Endothelial cell of umbilical vein (primary cell): Measurements from ENCODE around the gene USP36. TPM values are rescaled to one million over a fixed set of nuclear protein-coding genes. Genes with fewer than 3 reads are reported as not detected.
A peak's percentile ranks its signal among the peaks of the same experiment; 100 is the strongest.

Experiments used
- BruUV-seq: library from RNA; stranded (reverse); fragments of 400-500 nt; replicated peaks from 2 replicates; lab custom pipeline; 2021; lab: Mats Ljungman, UMichigan
- CTCF ChIA-PET: fragments of 300-600, 350-600 bp; sonication (Branson Sonifier 250); formaldehyde crosslinking; loops from one replicate; lab custom pipeline; 2021; ENCODE audit warnings: antibody characterized with exemption, inconsistent platforms; lab: Charles Lee
- POLR2A ChIA-PET: fragments of 300-600, 350-600 bp; sonication (Branson Sonifier 250); formaldehyde crosslinking; loops from one replicate; lab custom pipeline; 2021; ENCODE audit warnings: antibody characterized with exemption, inconsistent platforms; lab: Charles Lee
- DNase-seq: peaks from one replicate; pipeline ENCODE4 v3.0.0-alpha.2; 2011; ENCODE audit warnings: low read depth, low spot score
- FAIRE-seq: peaks from 2 replicates; lab custom pipeline; 2011; peaks lifted over from hg19 to GRCh38; lab: Jason Lieb, UNC
- H2AFZ ChIP-seq: 2 replicates; pipeline ENCODE4 v1.6.0; 2012; ENCODE audit warnings: low read depth, low read length, control low read depth, inconsistent platforms
- H3K27ac ChIP-seq: 2 replicates; pipeline ENCODE4 v1.5.1; 2011; ENCODE audit warnings: low read depth, mild to moderate bottlenecking, control low read depth, low read length, moderate library complexity; ENCODE audit not compliant: insufficient read depth
- H3K27me3 ChIP-seq, 2 experiments: 2 replicates each; pipeline versions ENCODE4 v1.6.0 to v1.6.1; 2011; ENCODE audit warnings: low read length in 2 of 2, mixed read lengths in 1 of 2; ENCODE audit not compliant: control insufficient read depth in 2 of 2, insufficient read depth in 2 of 2
- H3K36me3 ChIP-seq, 2 experiments: 2 replicates in 1 of 2; 3 replicates in 1 of 2; pipeline ENCODE4 v1.5.1; 2011; ENCODE audit warnings: low read length in 2 of 2, mild to moderate bottlenecking in 1 of 2, moderate library complexity in 1 of 2; ENCODE audit not compliant: control insufficient read depth in 2 of 2, insufficient read depth in 2 of 2; ENCODE audit errors: extremely low read depth in 1 of 2
- H3K4me1 ChIP-seq: 3 replicates; pipeline ENCODE4 v1.5.1; 2011; ENCODE audit warnings: mild to moderate bottlenecking, low read length; ENCODE audit not compliant: control insufficient read depth, insufficient read depth; ENCODE audit errors: extremely low read depth
- H3K4me2 ChIP-seq: 2 replicates; pipeline ENCODE4 v1.6.1; 2011; ENCODE audit warnings: low read length, control low read depth, mixed read lengths; ENCODE audit not compliant: insufficient read depth
- H3K4me3 ChIP-seq, 3 experiments: fragments of 200-600 bp in 1 of 3; sonication (generic), shearing (Covaris generic) in 1 of 3; replicated peaks in 1 of 3; 2 replicates each; pipeline ENCODE4 v1.5.1; 2011 to 2016; ENCODE audit warnings: control low read depth in 3 of 3, low read length in 3 of 3, mild to moderate bottlenecking in 2 of 3, inconsistent platforms in 1 of 3, low read depth in 1 of 3, moderate library complexity in 1 of 3; ENCODE audit not compliant: insufficient read depth in 1 of 3
- H3K79me2 ChIP-seq: 2 replicates; pipeline ENCODE4 v1.6.0; 2012; ENCODE audit warnings: low read length, inconsistent platforms; ENCODE audit not compliant: control insufficient read depth, insufficient read depth
- H3K9ac ChIP-seq: replicated peaks from 2 replicates; pipeline ENCODE3; 2011; ENCODE audit warnings: low read length, control low read depth; ENCODE audit not compliant: insufficient read depth; ENCODE audit errors: extremely low read depth
- H3K9me1 ChIP-seq: replicated peaks from 3 replicates; pipeline ENCODE4 v1.6.0; 2011; ENCODE audit warnings: mild to moderate bottlenecking, low read length; ENCODE audit not compliant: control insufficient read depth, insufficient read depth; ENCODE audit errors: extremely low read depth
- H3K9me3 ChIP-seq: replicated peaks from 2 replicates; pipeline ENCODE4 v1.5.1; 2012; ENCODE audit warnings: low read length, inconsistent platforms; ENCODE audit not compliant: control insufficient read depth, insufficient read depth
- H4K20me1 ChIP-seq: replicated peaks from 2 replicates; pipeline ENCODE3; 2011; ENCODE audit warnings: mild to moderate bottlenecking, low read length; ENCODE audit not compliant: control insufficient read depth, insufficient read depth; ENCODE audit errors: extremely low read depth
- EZH2 ChIP-seq: IDR thresholded peaks from 2 replicates; pipeline ENCODE4 v1.6.1; 2012; ENCODE audit warnings: borderline replicate concordance, low read depth, mild to moderate bottlenecking, moderate library complexity, low read length, inconsistent platforms; ENCODE audit not compliant: severe bottlenecking
- FOS ChIP-seq: IDR thresholded peaks from 2 replicates; pipeline ENCODE4 v1.6.1; 2011; ENCODE audit warnings: mild to moderate bottlenecking, low read length, moderate library complexity, borderline replicate concordance; ENCODE audit not compliant: insufficient read depth
- GATA2 ChIP-seq: IDR thresholded peaks from 2 replicates; pipeline ENCODE4 v1.7.0; 2011; ENCODE audit warnings: low read depth, mild to moderate bottlenecking, moderate library complexity, mixed read lengths, low read length; ENCODE audit not compliant: insufficient read length, insufficient read depth
- JUN ChIP-seq: IDR thresholded peaks from 2 replicates; pipeline ENCODE4 v1.6.1; 2011; ENCODE audit warnings: borderline replicate concordance, low read depth; ENCODE audit not compliant: insufficient read length, insufficient read depth
- MYC ChIP-seq: IDR thresholded peaks from one replicate; pipeline ENCODE4 v1.6.1; 2011; ENCODE audit warnings: mild to moderate bottlenecking, low read depth, low read length
- POLR2A ChIP-seq: IDR thresholded peaks from 2 replicates; pipeline ENCODE4 v1.6.1; 2012; ENCODE audit warnings: low read depth, mild to moderate bottlenecking, control low read depth, low read length
- POLR2AphosphoS5 ChIP-seq: IDR thresholded peaks from 2 replicates; pipeline ENCODE4 v1.6.1; 2012; ENCODE audit warnings: low read depth, mild to moderate bottlenecking, control low read depth, low read length, moderate library complexity; ENCODE audit not compliant: insufficient read depth
- dilution Hi-C: fragments of 300-500 bp; cut with MboI; formaldehyde crosslinking; loops from one replicate; pipeline ENCODE4 v1.15.0; 2019; ENCODE audit warnings: low sequenced_read_pairs; ENCODE audit not compliant: extremely low pct_ligation_motif_present
- intact Hi-C: fragments of 100-400 bp; cut with micrococcal nuclease; formaldehyde crosslinking; loops from one replicate; pipeline ENCODE4 v1.10.0; 2022
- polyA plus RNA-seq, 4 experiments: library from polyadenylated mRNA; depleted of rRNA in 3 of 4; stranded (reverse) in 3 of 4; unstranded in 1 of 4; fragments of >200 nt; gene quantifications; 2 replicates each; pipeline versions ENCODE4 v1.2.1 to v1.2.3, GENCODE V29; 2011 to 2012; ENCODE audit warnings: missing spikeins in 1 of 4
- total RNA-seq: library from RNA; stranded (reverse); gene quantifications from 2 replicates; pipeline ENCODE4 v1.2.3, GENCODE V29; 2021
- TF ChIP-seq, protein P1 (sequence below): IDR thresholded peaks from 2 replicates; pipeline ENCODE4 v1.6.1; 2011; ENCODE audit not compliant: insufficient read depth, insufficient read length
- TF ChIP-seq, protein P2 (sequence below), 2 donors: IDR thresholded peaks; 1 replicate in 1 of 2; 2 replicates in 1 of 2; pipeline ENCODE4 v1.5.1; 2011; ENCODE audit warnings: low read length in 2 of 2, mild to moderate bottlenecking in 2 of 2, moderate library complexity in 2 of 2, control low read depth in 1 of 2, inconsistent platforms in 1 of 2, low read depth in 1 of 2; ENCODE audit not compliant: insufficient read depth in 1 of 2; ENCODE audit errors: extremely low read depth in 1 of 2

USP36 gene
- total and polyA plus RNA-seq, 2 donors (not counting 3 experiments of a cell fraction or from before 2014, with no cell fraction given), result 29.8 to 46.6 TPM

DNA sequence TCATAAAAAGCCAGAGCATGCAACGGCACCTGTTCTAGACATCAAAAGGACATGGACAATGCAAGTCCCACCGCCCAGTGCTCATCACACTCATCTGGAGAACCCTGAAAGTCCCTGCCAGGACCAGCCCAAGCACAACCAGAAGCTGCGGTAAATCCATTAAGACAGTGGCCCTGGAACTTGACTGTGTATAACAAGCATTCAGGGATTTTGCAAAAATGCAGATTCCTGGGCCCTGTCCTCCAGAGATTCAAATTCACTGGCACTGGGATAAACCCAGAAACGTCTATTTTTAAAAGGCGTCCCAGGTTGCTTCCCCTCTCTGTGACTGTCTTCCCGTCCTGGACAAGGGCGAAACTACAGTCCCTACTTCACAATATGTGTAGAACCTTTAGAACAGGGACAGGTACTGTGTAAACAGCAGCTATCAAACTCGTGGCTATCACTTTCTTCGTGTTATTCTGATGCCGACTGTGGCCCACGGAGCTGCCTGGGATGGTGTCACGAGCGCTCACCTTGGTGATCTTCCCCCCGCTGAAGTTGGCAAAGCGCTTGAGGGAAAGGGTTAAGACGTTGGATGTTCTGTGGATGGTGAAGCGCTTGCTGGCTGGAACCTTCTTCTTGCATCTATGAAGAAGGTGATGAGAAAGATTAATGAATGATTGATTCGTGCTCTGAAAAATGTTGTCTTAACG is 22.3 kb downstream of the USP36 start:
- no peak overlapping the region for H3K9ac ChIP-seq
- H3K9me1 ChIP-seq, result no peaks in the 10 kb centered on the region
- dilution Hi-C loops (no loop called here), intact Hi-C loops (no loop called here)
- peak overlapping the region; percentile 64 for H3K4me2 ChIP-seq
- H3K27me3 ChIP-seq, result no peaks in the 10 kb centered on the region
- DNase-seq (no peak), FAIRE-seq (no peak)
- peaks cover 20 to 40% of the 10 kb centered on the region in 2 experiments for H3K36me3 ChIP-seq
- ChIA-PET POLR2A (interaction anchor here (0.7 to 1.2 kb wide), 2 partner anchors 13 to 122 kb away, joined by 3 to 5 read pairs; no protein-coding TSS in a partner anchor), CTCF (interaction anchor here (0.8 to 2.7 kb wide), 7 partner anchors 9 to 321 kb away, joined by 3 to 11 read pairs (median 4); no protein-coding TSS in a partner anchor)
- no peaks in the 10 kb centered on the region for H3K79me2 ChIP-seq
- H3K9me3 ChIP-seq, result no peaks in the 10 kb centered on the region
- H3K27ac ChIP-seq, result peak overlapping the region; percentile 56
- peaks cover 19% of the 10 kb centered on the region for H3K4me1 ChIP-seq
- TF ChIP-seq, protein P1, sequence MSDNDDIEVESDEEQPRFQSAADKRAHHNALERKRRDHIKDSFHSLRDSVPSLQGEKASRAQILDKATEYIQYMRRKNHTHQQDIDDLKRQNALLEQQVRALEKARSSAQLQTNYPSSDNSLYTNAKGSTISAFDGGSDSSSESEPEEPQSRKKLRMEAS, result no peak
- TF ChIP-seq POLR2AphosphoS5, result no peak
- no peak for TF ChIP-seq GATA2
- no peak overlapping the region for H2AFZ ChIP-seq
- no peak overlapping the region for H3K4me3 ChIP-seq
- BruUV-seq, result no TSS peak
- no peaks in the 10 kb centered on the region for H4K20me1 ChIP-seq

GRCh38 chr17:78817123-78817522 is 23.5 kb downstream of the USP36 start:
- peaks cover 19% of the 10 kb centered on the region for H3K4me1 ChIP-seq
- no peaks in the 10 kb centered on the region for H4K20me1 ChIP-seq
- no peak for FAIRE-seq
- BruUV-seq, result no TSS peak
- dilution Hi-C loops (no loop called here), intact Hi-C loops (no loop called here)
- H3K27ac ChIP-seq, result no peak overlapping the region
- no peak overlapping the region for H2AFZ ChIP-seq
- no peaks in the 10 kb centered on the region for H3K27me3 ChIP-seq
- H3K9me3 ChIP-seq, result no peaks in the 10 kb centered on the region
- POLR2A ChIA-PET, result no interaction called here
- no peak for TF ChIP-seq FOS
- no peak for TF ChIP-seq POLR2A
- no peak for TF ChIP-seq GATA2
- TF ChIP-seq, protein P1, result no peak
- TF ChIP-seq, protein P2, sequence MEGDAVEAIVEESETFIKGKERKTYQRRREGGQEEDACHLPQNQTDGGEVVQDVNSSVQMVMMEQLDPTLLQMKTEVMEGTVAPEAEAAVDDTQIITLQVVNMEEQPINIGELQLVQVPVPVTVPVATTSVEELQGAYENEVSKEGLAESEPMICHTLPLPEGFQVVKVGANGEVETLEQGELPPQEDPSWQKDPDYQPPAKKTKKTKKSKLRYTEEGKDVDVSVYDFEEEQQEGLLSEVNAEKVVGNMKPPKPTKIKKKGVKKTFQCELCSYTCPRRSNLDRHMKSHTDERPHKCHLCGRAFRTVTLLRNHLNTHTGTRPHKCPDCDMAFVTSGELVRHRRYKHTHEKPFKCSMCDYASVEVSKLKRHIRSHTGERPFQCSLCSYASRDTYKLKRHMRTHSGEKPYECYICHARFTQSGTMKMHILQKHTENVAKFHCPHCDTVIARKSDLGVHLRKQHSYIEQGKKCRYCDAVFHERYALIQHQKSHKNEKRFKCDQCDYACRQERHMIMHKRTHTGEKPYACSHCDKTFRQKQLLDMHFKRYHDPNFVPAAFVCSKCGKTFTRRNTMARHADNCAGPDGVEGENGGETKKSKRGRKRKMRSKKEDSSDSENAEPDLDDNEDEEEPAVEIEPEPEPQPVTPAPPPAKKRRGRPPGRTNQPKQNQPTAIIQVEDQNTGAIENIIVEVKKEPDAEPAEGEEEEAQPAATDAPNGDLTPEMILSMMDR (IDR thresholded peaks at IDR 0.05; ENCODE audit: extremely low read depth in 1 of 2, insufficient read depth in 1 of 2, low read depth in 1 of 2, low read length in 2 of 2), result no peak
- no peak for TF ChIP-seq EZH2
- no peak for TF ChIP-seq JUN
- no peak for TF ChIP-seq MYC
- no peak for TF ChIP-seq POLR2AphosphoS5
- no peaks in the 10 kb centered on the region for H3K9me1 ChIP-seq
- no peak overlapping the region for H3K9ac ChIP-seq
- CTCF ChIA-PET, result interaction anchor here (1.2 kb wide), 1 partner anchor 17 kb away, joined by 3 read pairs; no protein-coding TSS in a partner anchor
- peaks cover 24 to 40% of the 10 kb centered on the region in 2 experiments for H3K36me3 ChIP-seq
- H3K79me2 ChIP-seq, result no peaks in the 10 kb centered on the region
- no peak overlapping the region for H3K4me2 ChIP-seq
- DNase-seq, result no peak
- H3K4me3 ChIP-seq, result no peak overlapping the region
